ENCODE results near the gene SUSD1. TPM values are rescaled to one million over a fixed set of nuclear protein-coding genes. Genes with fewer than 3 reads are reported as not detected.

SUSD1 gene
- total RNA-seq, 2 donors from 2014 or later: 13.1 to 24.0 TPM

DNA sequence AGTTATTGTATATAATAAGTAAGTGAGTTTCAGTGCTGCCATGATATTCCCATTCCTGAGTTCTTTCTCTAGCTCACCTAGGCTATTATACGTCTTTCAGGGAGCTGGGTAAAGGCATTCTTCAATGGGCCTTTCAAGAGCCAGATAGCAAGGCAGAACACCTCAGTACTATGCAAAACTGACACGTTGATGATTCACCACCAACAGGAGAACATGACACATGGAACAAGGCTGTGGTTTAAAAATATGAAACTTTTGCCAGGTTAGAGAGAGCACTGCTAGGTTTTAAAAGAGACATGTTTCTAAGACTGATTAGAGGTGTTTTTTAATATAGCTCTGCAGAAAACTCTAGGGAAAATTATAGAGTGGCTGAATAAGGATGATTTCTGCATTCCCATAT, 182.6 kb downstream of the SUSD1 start:
- no peaks in the 10 kb centered on the region for H3K9me3 ChIP-seq
- H3K36me3 ChIP-seq: no peaks in the 10 kb centered on the region
- no peaks in the 10 kb centered on the region for H3K27me3 ChIP-seq (replicated peaks; ENCODE audit: insufficient read depth)
- no peak overlapping the region for H3K27ac ChIP-seq
- H3K4me3 ChIP-seq: no peak overlapping the region
- DNase-seq (ENCODE audit: low spot score): no peak
- no peaks in the 10 kb centered on the region for H3K4me1 ChIP-seq (ENCODE audit: control insufficient read depth in 1 of 2, low read depth in 2 of 2)
- no peak for ATAC-seq (ENCODE audit: insufficient number of reproducible peaks, low FRiP score, low read depth)
- TF ChIP-seq, protein P1, sequence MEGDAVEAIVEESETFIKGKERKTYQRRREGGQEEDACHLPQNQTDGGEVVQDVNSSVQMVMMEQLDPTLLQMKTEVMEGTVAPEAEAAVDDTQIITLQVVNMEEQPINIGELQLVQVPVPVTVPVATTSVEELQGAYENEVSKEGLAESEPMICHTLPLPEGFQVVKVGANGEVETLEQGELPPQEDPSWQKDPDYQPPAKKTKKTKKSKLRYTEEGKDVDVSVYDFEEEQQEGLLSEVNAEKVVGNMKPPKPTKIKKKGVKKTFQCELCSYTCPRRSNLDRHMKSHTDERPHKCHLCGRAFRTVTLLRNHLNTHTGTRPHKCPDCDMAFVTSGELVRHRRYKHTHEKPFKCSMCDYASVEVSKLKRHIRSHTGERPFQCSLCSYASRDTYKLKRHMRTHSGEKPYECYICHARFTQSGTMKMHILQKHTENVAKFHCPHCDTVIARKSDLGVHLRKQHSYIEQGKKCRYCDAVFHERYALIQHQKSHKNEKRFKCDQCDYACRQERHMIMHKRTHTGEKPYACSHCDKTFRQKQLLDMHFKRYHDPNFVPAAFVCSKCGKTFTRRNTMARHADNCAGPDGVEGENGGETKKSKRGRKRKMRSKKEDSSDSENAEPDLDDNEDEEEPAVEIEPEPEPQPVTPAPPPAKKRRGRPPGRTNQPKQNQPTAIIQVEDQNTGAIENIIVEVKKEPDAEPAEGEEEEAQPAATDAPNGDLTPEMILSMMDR (IDR thresholded peaks at IDR 0.05): no peak

DNA sequence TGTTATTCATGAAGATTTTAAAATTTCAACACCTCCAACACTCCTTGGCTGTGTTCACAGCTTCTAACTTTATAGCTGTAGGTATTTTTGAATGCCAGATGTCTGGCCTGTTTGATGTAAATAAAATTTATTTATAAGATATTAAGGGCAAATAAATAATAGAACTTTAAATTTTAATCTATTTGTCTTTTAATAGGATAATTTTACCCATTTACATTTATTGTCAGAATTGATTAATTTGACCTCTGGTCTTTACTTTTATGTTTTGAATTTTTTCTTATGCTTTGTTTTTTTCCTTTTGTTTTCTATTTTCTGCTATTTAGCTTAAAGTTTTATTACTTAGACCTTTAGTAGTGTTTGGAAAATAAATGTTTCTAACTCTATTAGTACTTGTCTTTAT, 183.9 kb downstream of the SUSD1 start:
- no peaks in the 10 kb centered on the region for H3K9me3 ChIP-seq
- no peak for ATAC-seq (ENCODE audit: insufficient number of reproducible peaks, low FRiP score, low read depth)
- no peaks in the 10 kb centered on the region for H3K4me1 ChIP-seq (ENCODE audit: control insufficient read depth in 1 of 2, low read depth in 2 of 2)
- no peak overlapping the region for H3K27ac ChIP-seq
- H3K4me3 ChIP-seq: no peak overlapping the region
- no peaks in the 10 kb centered on the region for H3K27me3 ChIP-seq (replicated peaks; ENCODE audit: insufficient read depth)
- DNase-seq (ENCODE audit: low spot score): no peak
- TF ChIP-seq, protein P1 (IDR thresholded peaks at IDR 0.05): no peak
- H3K36me3 ChIP-seq: no peaks in the 10 kb centered on the region

Other genes with a start within 250 kb of the SUSD1 start
- gene PTBP3, start 158.3 kb upstream of the SUSD1 start, total RNA-seq: 10 to 100 TPM; 26.5 to 55.6 TPM
- gene HSDL2, start 204.8 kb upstream of the SUSD1 start, total RNA-seq: 10 to 100 TPM; 31.7 to 36.3 TPM